HepG2 (cell line): ENCODE measurements around the gene CCDC87. TPM values are rescaled to one million over a fixed set of nuclear protein-coding genes. Genes with fewer than 3 reads are reported as not detected.

Experiments
- AFF4 ChIP-seq: sonication (generic); formaldehyde crosslinking; IDR thresholded peaks from 2 replicates; pipeline ENCODE4 v1.4.0; 2020; ENCODE audit warnings: missing genetic modification reagents
- CREM ChIP-seq, 2 experiments: sonication (generic) in 1 of 2; formaldehyde crosslinking in 1 of 2; IDR thresholded peaks; 2 replicates each; pipeline versions ENCODE4 v1.4.0 to v1.6.1; 2016 to 2020; ENCODE audit warnings: antibody characterized with exemption in 1 of 2, mild to moderate bottlenecking in 1 of 2, missing genetic modification reagents in 1 of 2
- ELF3 ChIP-seq: IDR thresholded peaks from 2 replicates; pipeline ENCODE4 v1.6.1; 2016; ENCODE audit warnings: missing genetic modification reagents, missing compliant biosample characterization
- FOXM1 ChIP-seq: sonication (generic); formaldehyde crosslinking; IDR thresholded peaks from 2 replicates; pipeline ENCODE4 v1.5.0; 2020; ENCODE audit warnings: missing genetic modification reagents
- GTF2F1 ChIP-seq: fragments of 150-350 bp; IDR thresholded peaks from 2 replicates; pipeline ENCODE4 v1.6.1; 2014; ENCODE audit warnings: low read length
- HIC2 ChIP-seq: sonication (generic); formaldehyde crosslinking; IDR thresholded peaks from 2 replicates; pipeline ENCODE4 v1.9.0; 2022; ENCODE audit warnings: low read depth, missing genetic modification reagents
- IRF9 ChIP-seq: sonication (generic); formaldehyde crosslinking; IDR thresholded peaks from 2 replicates; pipeline ENCODE4 v1.8.0; 2022; ENCODE audit warnings: missing genetic modification reagents, mild to moderate bottlenecking, borderline replicate concordance
- KAT7 ChIP-seq: IDR thresholded peaks from 2 replicates; pipeline ENCODE4 v1.6.1; 2018; ENCODE audit warnings: borderline replicate concordance, missing compliant biosample characterization
- MYPOP ChIP-seq: sonication (generic); formaldehyde crosslinking; IDR thresholded peaks from 2 replicates; pipeline ENCODE4 v1.8.1; 2023; ENCODE audit warnings: mild to moderate bottlenecking, moderate library complexity, missing genetic modification reagents
- NFE2L1 ChIP-seq: sonication (generic); formaldehyde crosslinking; IDR thresholded peaks from 2 replicates; pipeline ENCODE4 v1.4.0; 2020; ENCODE audit warnings: missing genetic modification reagents, mild to moderate bottlenecking, borderline replicate concordance
- ZFP62 ChIP-seq: sonication (generic); formaldehyde crosslinking; IDR thresholded peaks from 2 replicates; pipeline ENCODE4 v1.4.0; 2020; ENCODE audit warnings: missing genetic modification reagents
- ZNF292 ChIP-seq: sonication (generic); formaldehyde crosslinking; IDR thresholded peaks from 2 replicates; pipeline ENCODE4 v1.8.1; 2022; ENCODE audit warnings: mild to moderate bottlenecking, low read depth, missing genetic modification reagents, borderline replicate concordance
- ZNF430 ChIP-seq: sonication (generic); formaldehyde crosslinking; IDR thresholded peaks from 2 replicates; pipeline ENCODE4 v1.9.0; 2021; ENCODE audit warnings: mild to moderate bottlenecking, missing genetic modification reagents
- ZNF441 ChIP-seq: sonication (generic); formaldehyde crosslinking; IDR thresholded peaks from 2 replicates; pipeline ENCODE4 v1.7.0; 2021; ENCODE audit warnings: missing genetic modification reagents, borderline replicate concordance
- ZNF512 ChIP-seq: sonication (generic); formaldehyde crosslinking; IDR thresholded peaks from 2 replicates; pipeline ENCODE4 v1.4.0; 2020; ENCODE audit warnings: mild to moderate bottlenecking, missing genetic modification reagents
- ZNF513 ChIP-seq: sonication (generic); formaldehyde crosslinking; conservative IDR thresholded peaks from 2 replicates; pipeline ENCODE4 v1.5.0; 2020; ENCODE audit warnings: missing genetic modification reagents
- ZNF605 ChIP-seq: sonication (generic); formaldehyde crosslinking; IDR thresholded peaks from 2 replicates; pipeline ENCODE4 v1.8.0; 2022; ENCODE audit warnings: mild to moderate bottlenecking, missing genetic modification reagents
- ZNF839 ChIP-seq: sonication (generic); formaldehyde crosslinking; IDR thresholded peaks from 2 replicates; pipeline ENCODE4 v1.4.0; 2020; ENCODE audit warnings: missing genetic modification reagents, mild to moderate bottlenecking, borderline replicate concordance
- polyA plus RNA-seq, 8 experiments: library from polyadenylated mRNA; depleted of rRNA in 3 of 8; stranded (reverse) in 7 of 8; unstranded in 1 of 8; fragments of >200 nt; fragmentation: Illumina TruSeq in 4 of 8; extraction: Trizol in 4 of 8; gene quantifications; 2 replicates each; pipeline versions ENCODE4 v1.2.1 to v1.2.3, GENCODE V29; 2011 to 2016; ENCODE audit warnings: low read depth in 4 of 8, missing spikeins in 1 of 8, mixed read lengths in 1 of 8; ENCODE audit not compliant: insufficient read depth in 1 of 8
- total RNA-seq, 5 experiments: library from RNA; depleted of rRNA; stranded (reverse); fragments of >200 nt; fragmentation: Illumina TruSeq; extraction: Trizol; gene quantifications; 2 replicates each; pipeline ENCODE4 v1.2.3, GENCODE V29; 2016; ENCODE audit warnings: low read depth in 1 of 5

CCDC87 gene
- total and polyA plus RNA-seq, 2 of the 13 experiments (the other 11 are each of a cell fraction or from before 2014, with no cell fraction given), result 0.05 to 0.42 TPM

GRCh38 chr11:66579017-66579606 lies 13.8 kb downstream of the CCDC87 start (continued):
- TF ChIP-seq HIC2 (CRISPR knock-in tag) (no peak), AFF4 (CRISPR knock-in tag) (no peak), ZNF430 (CRISPR knock-in tag) (0 out of 2 replicates have a peak, but pooled peaks have one; percentile 36), IRF9 (CRISPR knock-in tag) (no peak), GTF2F1 (no peak), ZNF839 (CRISPR knock-in tag) (no peak), CREM (IDR thresholded peaks at IDR 0.05) (no peak), CREM (CRISPR knock-in tag; IDR thresholded peaks at IDR 0.05) (no peak), FOXM1 (CRISPR knock-in tag) (no peak), MYPOP (CRISPR knock-in tag) (0 out of 2 replicates have a peak, but pooled peaks have one; percentile 34), ELF3 (CRISPR knock-in tag) (no peak), ZNF512 (CRISPR knock-in tag) (no peak), ZNF513 (CRISPR knock-in tag) (no peak), NFE2L1 (no peak), ZNF441 (CRISPR knock-in tag) (no peak), KAT7 (no peak), ZNF292 (0 out of 2 replicates have a peak, but pooled peaks have one; percentile 32), ZNF605 (CRISPR knock-in tag) (no peak), ZFP62 (no peak)
